ENCODE measurements around the gene GNAS-AS1. TPM values are rescaled to one million over a fixed set of nuclear protein-coding genes. Genes with fewer than 3 reads are reported as not detected.

GNAS-AS1 gene
- total and polyA plus RNA-seq, 10 of the 15 experiments (the other 5 are each of a cell fraction or from before 2014, with no cell fraction given): 0.06 to 2.7 (median 1.2) TPM

GRCh38 chr20:58839474-58839874 is 11.2 kb downstream of the GNAS-AS1 start:
- H3K4me2 ChIP-seq (ENCODE audit: control insufficient read depth, insufficient read depth): no peak overlapping the region
- WGBS (ENCODE audit: insufficient coverage, insufficient replicate concordance, low lambda C conversion rate, missing lambda C conversion rate): 60% methylated on average over 24 of the region's 27 CpGs
- H3K27ac ChIP-seq (ENCODE audit: control insufficient read depth, insufficient read depth): no peak overlapping the region
- no peak for TF ChIP-seq ZNF687 (IDR thresholded peaks at IDR 0.05)
- TF ChIP-seq CTCF (IDR thresholded peaks at IDR 0.05 in 2 of 3, conservative IDR thresholded peaks at IDR 0.05 in 1 of 3; ENCODE audit: control insufficient read depth in 2 of 3, extremely low read depth in 1 of 3, insufficient read depth in 1 of 3, low read depth in 3 of 3, low read length in 3 of 3): peak; percentile 22 to 45 (median 40); a peak in 4 of 6 replicates
- TF ChIP-seq SUPT20H (IDR thresholded peaks at IDR 0.05; ENCODE audit: borderline replicate concordance, control insufficient read depth, low read depth, low read length): no peak
- no peak for TF ChIP-seq IKZF2 (IDR thresholded peaks at IDR 0.05)
- peak; percentile 33; the same call in 1 of the 2 replicates for TF ChIP-seq SMC3 (IDR thresholded peaks at IDR 0.05; ENCODE audit: borderline replicate concordance, low read length)
- no peak for TF ChIP-seq NBN (IDR thresholded peaks at IDR 0.05)
- peak; percentile 30; the same call in 1 of the 2 replicates for TF ChIP-seq RAD21 (IDR thresholded peaks at IDR 0.05; ENCODE audit: insufficient read depth, low read depth, low read length)
- TF ChIP-seq LARP7 (IDR thresholded peaks at IDR 0.05): no peak
- no peaks in the 10 kb centered on the region for H3K79me2 ChIP-seq (ENCODE audit: control insufficient read depth, insufficient read depth, low read length)
- H2AFZ ChIP-seq (ENCODE audit: control insufficient read depth, low read depth, low read length): no peak overlapping the region
- POLR2A ChIA-PET: no interaction called here
- BruUV-seq (replicated peaks): no TSS peak
- no peak overlapping the region for H3K4me3 ChIP-seq
- CTCF ChIA-PET: interaction anchor here (0.9 kb wide), 1 partner anchor 11 kb away, joined by 3 read pairs; no protein-coding TSS in a partner anchor
- intact Hi-C loops (cut with micrococcal nuclease; ENCODE audit: unreplicated experiment) (loop anchor here (5.0 kb wide), 1 partner anchor 607 kb away; no protein-coding TSS in a partner anchor), in situ Hi-C loops (cut with MboI) (no loop called here)
- H3K4me1 ChIP-seq (ENCODE audit: control insufficient read depth, insufficient read depth, low read length): no peaks in the 10 kb centered on the region
- SMC1A ChIA-PET (ENCODE audit: uncharacterized antibody, unreplicated experiment): no interaction called here
- no peaks in the 10 kb centered on the region; the same call in 1 of the 3 replicates for H3K9me3 ChIP-seq (replicated peaks; ENCODE audit: control insufficient read depth, insufficient read depth, low read length)
- RAD21 ChIA-PET (ENCODE audit: unreplicated experiment): no interaction called here
- H3K36me3 ChIP-seq (ENCODE audit: control insufficient read depth in 2 of 2, insufficient read depth in 2 of 2, low read length in 1 of 2): no peaks in the 10 kb centered on the region; a peak in 1 of 4 replicates
- peak; percentile 66 for ATAC-seq
- no peaks in the 10 kb centered on the region for H4K20me1 ChIP-seq (ENCODE audit: control insufficient read depth, insufficient read depth)
- peaks cover 0 to 2% of the 10 kb centered on the region in 2 experiments; a peak in 3 of 4 replicates for H3K27me3 ChIP-seq (replicated peaks in 1 of 2; ENCODE audit: control insufficient read depth in 2 of 2, insufficient read depth in 2 of 2, low read length in 1 of 2)
- no peak overlapping the region for H3K9ac ChIP-seq (ENCODE audit: control insufficient read depth, insufficient read depth, low read length)
- FAIRE-seq: no peak
- no peak for DNase-seq (ENCODE audit: low read depth, low spot score)
